Hindlimb muscle (tissue), 1 donor: ENCODE data around the gene RAB40B. TPM values are rescaled to one million over a fixed set of nuclear protein-coding genes. Genes with fewer than 3 reads are reported as not detected.
A peak's percentile ranks its signal among the peaks of the same experiment; 100 is the strongest.

Source experiments
- DNase-seq: peaks from one replicate; pipeline ENCODE4 v3.0.0-alpha.2; 2013
- polyA plus RNA-seq: library from polyadenylated mRNA; unstranded; fragments of 120-200 nt; gene quantifications from one replicate; pipeline ENCODE4 v1.2.1, GENCODE V29; 2013; ENCODE audit not compliant: insufficient read length

RAB40B gene
- polyA plus RNA-seq, 1 donor: 87.4 TPM

DNA sequence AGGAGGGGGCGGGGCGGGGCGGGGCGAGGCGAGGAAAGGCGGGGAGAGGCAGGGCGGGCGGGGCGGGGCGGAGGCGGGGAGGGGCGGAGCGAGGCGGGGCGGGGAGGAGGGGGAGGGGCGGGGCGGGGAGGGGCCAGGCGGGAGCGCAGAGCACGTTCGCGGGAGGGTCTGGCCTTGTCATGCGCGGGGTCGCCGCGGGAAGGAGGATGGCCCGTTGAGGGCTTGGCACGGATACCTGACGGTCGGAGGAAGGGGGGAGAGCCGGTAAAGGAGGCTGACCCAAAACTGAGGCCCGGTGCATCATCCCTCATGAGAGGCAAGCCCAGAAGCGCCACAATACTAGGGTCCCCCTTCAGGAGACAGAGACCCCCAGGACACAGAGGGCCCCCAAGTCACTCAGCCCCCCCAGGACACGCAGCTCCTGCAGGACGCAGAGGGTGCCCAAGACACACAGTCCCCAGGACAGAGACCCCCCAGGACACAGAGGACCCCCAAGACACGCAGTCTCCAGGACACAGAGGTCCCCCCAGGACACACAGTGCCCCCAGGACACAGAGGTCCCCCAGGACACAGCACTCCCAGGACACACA lies 49.7 kb downstream of the RAB40B start:
- peak; percentile 54 for DNase-seq

DNA sequence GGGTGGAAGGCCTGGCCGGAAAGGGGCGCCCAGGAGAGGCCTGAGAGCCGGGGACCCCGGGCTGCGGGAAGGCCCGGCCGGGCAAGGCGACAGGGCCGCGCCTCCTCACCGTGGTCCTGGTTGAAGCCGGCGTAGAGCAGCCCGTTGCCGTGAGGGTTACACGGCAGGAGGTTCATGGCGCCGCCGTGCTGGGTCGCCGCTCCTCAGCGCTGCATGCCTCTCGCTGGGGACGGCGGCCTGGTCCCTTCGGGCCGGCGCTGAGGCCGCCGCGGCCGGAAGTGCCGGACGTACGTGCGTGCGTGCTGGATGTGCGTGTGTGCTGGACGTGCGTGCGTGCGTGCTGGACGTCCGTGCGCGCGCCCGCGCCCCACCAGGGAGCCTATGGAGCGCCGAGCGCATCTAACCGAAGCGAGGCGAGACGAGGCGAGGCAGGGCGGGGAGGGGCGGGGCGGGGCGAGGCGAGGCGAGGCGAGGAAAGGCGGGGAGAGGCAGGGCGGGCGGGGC lies 50.3 kb downstream of the RAB40B start, which contains the start of gene WDR45B:
Gene WDR45B (minus strand): TSS at position 280 of the 504 bp plus-strand sequence. CDS start 104 bp downstream, at position 176.
- DNase-seq: peak; percentile 97

DNA sequence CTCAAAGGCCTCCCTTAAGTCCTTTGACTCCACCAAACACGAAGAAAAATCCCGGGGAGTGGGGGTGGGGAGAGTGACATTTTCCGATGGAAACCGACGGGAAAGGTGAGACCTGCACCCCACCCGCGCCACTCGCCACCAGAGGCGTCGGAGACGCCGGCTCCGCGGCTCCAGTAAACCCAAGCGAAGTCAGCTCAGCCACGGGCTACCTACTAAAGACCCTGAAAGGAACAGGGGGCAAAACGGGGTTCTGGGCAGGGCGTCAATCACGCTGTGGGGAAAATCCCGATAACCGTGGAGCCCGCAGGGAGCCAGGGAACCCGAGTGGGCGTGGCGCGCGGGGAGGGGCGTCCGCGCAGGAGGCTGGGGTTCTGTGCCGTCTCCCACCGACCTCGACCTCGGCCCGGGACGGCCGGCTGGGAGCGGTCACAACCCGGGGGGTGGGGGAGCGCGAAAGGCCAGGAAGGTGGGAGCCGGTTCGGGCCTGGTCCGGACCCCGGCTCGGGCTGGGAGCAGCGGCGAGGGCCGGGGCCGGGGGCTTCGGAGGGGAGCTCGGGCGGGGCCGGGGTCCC lies 50.8 kb downstream of the RAB40B start:
- peak; percentile 56 for DNase-seq

DNA sequence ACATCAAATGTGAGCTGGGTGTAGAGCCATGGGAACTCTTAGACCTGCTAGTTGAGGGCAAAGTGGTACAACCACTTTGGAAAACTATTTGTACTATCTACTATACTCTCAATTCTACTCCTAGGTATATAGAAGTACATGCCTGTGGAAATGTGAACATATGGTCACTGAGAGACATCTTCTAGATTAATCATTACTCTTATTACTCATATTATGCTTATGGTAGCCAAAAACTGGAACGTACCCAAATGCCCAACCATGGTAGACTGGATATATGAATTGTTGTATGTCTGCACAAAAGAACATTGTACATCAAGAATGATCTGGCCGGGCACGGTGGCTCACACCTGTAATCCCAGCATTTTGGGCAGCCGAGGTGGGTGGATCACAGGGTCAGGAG lies 53.0 kb downstream of the RAB40B start:
- no peak for DNase-seq

DNA sequence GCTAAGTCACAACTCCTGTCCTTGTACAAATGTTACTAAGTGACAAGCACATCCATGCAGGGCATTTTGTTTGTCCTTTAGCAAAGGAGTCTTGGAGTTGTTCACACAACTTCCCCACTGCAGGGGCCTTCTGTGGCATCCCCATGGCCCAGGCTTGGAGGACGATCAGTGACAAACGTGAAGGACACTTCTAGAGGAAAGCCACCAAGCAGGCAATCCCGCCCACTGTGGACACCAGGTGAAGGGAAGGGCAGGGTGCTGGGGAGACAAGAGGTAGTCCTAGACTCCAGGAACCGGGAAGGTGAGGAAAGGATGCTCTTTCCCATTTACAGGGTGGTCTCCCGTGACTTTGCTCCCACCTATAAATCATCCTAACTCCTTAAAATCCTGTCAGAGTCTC lies 54.4 kb downstream of the RAB40B start:
- no peak for DNase-seq

DNA sequence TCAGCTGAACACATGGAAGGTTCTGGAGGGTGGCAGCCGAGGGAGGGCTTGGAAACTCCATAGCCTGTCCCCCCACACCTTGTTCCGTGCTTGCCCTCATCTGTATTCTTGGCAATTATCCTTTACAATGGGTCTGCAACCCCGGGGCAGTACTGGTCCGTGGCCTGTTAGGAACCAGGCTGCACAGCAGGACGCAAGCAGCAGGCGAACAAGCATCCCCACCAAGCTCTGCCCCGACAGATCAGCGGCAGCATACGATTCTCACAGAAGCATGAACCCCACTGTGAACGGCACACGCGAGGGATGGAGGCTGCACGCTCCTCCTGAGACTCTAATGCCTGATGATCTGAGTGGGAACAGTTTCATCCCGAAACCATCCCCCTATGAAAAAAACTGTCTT lies 56.5 kb downstream of the RAB40B start:
- DNase-seq: no peak

DNA sequence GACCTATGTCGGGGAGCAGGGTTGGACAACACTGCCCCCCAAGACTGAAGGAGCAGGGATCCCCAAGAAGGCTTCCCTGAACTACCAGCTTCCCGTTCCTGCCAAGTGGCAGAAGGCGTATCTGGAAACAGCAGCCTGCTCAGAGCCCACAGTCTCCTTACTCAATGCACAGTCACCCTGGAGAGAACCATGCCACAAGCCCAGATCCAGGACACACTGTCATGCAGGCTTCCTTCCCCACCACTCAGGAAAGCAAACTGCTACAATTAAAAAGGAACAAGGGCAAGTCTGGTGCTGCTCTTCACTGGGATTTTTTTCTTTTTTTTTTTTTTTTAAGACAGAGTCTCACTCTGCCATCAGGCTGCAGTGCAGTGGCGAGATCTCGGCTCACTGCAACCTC lies 58.5 kb downstream of the RAB40B start:
- DNase-seq: no peak

DNA sequence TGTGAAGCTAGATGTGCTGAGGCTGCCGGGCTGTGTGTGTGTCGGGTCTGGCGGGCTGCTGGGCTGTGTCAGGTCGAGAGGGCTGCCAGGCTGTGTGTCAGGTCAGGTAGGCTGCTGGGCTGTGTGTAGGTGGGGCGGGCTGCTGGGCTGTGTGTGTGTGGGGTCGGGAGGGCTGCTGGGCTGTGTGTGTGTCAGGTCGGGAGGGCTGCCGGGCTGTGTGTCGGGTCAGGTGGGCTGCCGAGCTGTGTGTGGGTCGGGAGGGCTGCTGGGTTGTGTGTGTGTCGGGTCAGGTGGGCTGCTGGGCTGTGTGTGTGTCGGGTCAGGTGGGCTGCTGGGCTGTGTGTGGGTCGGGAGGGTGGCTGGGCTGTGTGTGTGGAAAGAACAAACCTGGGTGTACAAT lies 58.9 kb downstream of the RAB40B start:
- DNase-seq: no peak

DNA sequence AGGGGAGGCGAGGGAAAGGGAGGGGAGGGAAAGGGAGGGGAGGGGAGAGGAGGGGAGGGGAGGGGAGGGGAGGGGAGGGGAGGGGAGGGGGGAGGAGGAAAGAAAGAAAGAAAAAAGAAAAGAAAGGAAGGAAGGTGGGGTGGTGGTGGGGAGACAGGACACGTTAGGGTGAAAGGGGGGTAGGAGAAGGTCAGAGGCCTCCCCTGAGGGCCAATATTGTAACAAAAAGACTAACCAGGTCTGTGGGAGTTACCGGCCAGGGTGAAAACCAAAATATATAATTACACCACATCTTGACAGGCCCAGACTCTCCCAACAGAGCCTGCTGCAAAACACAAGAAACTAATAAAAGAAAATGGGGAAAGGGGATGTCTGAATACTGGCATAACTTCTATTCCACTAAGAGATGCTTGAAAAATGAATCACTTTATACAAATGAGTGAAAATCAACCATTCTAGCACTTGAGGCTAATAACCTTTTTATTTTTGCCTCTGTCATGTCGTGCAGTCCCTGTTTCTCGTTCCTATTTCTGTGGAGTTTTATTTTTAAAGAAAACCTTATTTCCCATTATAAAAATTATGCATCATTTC lies 60.2 kb downstream of the RAB40B start:
- no peak for DNase-seq

DNA sequence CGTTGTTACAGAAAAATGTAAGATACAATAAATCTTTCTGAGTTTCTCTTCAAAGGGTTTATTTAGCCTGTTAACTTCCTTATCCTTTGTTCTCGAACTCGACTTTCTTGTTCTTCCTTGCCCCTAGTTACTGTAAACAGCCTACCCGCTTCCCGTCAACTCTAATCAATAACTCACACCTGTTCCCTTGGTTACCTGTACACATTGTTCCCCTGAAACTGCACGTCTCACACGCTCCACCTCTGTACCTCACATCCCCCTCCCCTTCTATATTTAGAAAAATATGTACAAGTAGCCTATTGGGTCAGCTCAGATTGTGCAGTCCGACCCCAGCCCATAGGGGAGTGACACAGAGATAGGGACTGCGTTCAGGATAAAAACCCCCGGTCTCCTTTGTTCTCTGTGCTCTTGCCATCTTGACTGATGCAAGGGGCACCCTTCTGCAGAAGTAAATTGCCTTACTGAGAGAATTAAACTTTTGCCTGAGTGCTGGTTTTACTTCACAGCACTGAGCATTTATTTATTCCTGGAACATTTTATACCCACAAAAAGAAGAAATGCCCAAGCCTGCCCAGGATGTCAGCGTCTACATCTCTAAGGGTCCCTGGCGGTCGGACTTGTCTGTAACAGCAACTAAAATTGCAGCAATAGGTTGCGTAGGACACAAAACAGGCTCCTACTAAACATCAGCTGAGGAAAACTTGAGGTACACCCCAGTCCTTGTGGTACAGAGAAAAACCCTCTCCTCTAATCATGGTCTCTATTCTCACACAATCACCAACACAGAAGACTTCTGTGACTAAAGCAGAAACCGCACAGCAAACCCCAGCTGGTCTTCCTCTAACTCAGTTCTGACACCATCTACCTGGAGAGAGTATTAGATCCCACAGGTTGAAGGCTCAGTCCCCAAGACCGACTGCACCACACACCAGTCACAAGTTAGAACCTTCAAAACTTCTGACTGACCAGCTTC lies 61.6 kb downstream of the RAB40B start:
- DNase-seq: no peak

DNA sequence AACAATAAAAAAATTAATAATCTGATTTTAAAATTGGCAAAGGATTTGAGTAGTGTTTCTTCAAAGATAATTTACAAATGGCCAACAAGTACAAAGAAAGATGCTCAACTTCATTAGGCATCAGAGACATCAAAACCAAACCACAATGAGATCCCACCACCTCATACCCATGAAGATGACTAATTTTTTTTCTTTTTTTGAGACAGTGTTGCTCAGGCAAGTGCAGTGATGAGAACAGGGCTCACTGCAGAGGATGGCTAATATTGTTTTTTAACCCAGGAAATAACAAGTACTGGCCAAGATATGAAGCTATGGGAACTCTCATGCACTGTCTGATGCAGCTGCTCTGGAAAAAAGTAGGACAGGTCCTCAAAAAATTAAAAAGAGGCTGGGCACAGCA lies 65.2 kb downstream of the RAB40B start:
- no peak for DNase-seq

DNA sequence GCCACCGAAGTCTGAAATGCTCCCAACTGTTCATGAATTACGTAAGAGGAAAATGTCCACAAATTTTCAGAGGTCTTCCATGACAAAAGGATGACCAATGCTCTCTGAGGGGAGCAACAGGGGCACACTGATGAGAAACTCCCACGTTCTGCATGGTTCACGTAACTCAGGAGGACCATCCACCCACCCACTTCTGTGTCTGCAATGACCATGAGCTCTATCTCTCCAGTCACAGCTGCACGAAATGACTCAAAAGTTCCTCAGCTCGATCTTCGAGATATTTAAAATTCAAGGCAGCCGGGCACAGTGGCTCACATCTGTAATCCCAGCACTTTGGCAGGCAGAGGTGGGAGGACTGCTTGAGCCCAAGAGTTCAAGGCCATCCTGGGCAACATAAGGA lies 66.0 kb downstream of the RAB40B start:
- no peak for DNase-seq

DNA sequence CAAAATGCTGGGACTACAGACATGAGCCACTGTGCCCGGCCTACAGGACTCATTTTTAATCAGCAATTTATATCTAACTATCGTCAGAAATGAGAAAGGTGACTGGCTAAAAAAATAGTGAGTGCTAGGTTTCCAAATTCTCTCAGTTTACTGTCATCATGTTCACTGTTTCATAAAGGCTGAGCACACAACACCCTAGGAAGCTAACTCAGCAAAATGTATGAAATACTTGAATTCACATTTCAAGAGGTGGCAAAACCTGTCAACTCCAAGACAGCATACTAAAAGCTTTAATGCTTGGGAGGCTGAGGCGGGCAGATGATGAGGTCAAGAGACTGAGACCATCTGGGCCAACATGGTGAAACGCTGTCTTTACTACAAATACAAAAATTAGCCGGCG lies 67.0 kb downstream of the RAB40B start:
- no peak for DNase-seq

DNA sequence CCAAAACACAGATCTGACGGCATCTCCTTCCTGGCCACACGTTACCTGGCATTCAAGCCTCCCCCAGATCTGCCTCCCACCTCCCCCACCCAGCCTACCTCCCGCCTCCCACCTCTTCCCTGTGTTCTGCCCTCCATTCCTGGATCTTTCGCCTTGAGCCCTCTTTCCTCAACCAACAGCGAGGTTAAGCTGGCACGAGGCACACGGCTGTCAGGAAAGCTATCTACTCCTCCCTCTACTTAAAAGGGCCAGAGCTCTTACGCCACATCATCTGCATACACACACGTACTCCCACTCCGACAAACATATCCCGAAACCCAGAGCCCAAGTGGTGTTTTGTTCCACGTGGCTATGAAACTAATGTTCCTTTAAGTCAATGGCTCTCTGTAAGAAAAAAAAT lies 68.3 kb downstream of the RAB40B start:
- DNase-seq: no peak

DNA sequence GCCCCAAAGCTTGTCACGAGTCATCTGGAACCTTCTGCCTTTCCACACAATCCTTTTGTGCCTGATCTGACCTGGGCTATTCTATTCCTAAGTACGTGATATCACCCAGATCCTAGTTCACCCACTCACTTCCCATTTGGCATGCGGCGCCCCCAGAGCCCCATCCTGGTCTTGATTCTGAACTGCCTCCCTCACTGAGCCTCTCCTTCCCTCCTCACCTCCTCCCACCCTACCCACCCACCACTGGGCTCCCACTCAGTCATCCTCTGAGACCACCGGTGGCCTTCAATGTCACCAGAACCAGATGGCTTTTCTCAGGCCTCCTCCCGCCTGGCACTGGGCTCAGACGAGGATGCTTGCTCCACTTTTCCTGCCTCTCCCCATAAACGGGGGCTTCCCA lies 68.8 kb downstream of the RAB40B start:
- DNase-seq: no peak

DNA sequence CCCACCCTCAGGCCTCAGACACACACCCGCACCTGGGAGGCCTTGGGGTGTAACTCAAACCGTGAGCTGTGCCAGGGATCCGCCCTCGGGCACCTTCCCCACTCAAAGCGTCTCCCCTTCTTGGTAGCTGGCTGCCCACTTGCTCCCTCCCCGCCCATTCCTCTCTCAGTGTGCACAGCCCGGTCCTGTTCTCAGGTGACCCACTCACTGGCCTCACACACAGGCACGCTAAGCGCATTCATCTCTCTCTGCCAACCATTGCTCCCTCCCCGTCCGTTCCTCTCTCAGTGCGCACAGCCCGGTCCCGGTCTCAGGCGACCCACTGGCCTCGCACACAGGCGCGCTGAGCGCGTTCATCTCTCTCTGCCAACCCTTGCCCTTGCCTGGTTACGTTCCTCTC lies 71.1 kb downstream of the RAB40B start:
- no peak for DNase-seq

DNA sequence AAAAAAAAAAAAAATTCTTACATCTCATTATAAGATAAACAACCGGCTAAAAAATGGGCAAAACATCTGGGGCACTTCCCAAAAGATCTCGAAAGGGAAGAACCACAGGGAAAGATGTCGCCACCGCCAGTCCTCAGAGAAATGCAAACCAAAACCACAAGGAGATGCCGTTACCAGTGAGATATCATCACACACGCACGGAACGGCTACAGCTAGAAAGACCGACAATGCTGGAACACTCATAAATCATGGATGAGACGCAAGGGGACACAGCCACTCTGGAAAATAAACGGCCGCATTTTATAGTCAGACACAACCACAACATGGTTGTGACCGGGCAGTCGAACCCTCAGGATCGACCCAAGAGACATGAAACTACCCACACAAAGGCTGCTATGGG lies 74.8 kb downstream of the RAB40B start:
- DNase-seq: no peak

DNA sequence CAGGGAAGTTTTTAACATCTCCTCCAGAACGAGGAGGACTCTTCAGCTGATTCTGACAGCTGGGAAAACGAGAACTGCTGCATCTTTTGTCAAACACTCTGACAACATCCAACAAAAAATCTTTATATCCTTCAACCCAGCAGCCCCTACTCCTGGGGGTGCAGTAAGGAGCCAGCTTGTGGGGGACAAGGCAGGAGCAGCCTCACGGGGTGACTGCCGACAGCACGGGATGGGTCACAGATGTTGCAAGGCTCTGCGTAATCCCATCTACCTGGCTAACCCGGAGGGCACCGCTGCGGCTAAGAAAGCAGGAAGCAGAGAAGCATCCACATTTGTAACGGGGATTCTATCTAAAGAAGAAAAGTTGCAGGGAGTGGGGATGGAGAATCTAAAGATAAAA lies 78.9 kb downstream of the RAB40B start:
- DNase-seq: no peak

DNA sequence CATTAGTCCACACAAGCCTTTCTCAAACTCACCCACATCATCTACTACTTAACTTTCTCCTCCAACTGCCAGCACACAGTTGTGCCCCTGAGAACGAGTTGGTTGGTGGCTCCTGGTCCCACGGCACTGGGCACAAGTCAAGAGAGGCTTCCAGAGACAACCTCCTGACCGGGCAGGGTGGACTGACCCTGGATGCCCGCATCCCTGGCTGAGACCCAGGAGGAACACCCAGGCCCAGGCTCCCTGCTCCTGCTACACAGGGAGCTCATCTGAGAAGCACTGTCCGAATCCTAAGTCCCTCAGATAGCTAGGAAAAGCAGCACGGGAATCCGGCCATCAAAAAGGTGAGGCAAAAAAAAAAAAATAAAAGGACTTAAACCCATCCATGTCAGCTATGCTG lies 79.3 kb downstream of the RAB40B start:
- DNase-seq: no peak

DNA sequence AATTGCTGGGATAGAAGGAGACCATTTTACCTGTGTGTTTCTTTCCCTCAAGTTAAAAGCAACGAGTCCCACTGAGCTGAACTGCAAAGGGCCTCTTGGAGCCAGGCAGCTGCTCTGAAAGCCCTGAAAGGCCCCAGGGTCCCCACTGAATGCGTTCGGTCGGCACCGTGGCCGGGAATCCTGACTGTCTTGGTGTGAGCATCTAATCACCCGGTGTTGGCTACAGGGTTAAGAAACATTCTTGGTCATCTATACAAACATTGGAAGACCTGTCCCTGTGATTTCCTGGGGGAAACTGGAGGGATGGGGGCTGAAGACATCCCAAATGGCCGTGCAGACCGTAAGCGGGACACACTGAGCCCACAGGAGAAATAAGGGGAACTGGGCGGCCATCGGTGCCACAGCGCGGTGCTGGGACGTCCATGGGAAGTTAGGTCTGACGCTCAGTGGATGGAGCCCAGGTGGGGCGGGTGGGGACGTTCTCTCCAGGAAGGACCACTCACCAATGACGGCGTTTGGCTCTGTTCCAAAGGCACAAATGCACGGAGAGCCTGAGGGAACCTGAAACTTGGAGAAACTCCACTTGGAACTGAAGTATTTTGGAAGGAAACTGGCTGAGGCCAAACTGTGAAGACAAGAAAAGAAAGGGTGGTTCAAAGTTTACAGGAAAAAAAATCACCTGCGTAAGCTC lies 82.3 kb downstream of the RAB40B start:
- DNase-seq: no peak

DNA sequence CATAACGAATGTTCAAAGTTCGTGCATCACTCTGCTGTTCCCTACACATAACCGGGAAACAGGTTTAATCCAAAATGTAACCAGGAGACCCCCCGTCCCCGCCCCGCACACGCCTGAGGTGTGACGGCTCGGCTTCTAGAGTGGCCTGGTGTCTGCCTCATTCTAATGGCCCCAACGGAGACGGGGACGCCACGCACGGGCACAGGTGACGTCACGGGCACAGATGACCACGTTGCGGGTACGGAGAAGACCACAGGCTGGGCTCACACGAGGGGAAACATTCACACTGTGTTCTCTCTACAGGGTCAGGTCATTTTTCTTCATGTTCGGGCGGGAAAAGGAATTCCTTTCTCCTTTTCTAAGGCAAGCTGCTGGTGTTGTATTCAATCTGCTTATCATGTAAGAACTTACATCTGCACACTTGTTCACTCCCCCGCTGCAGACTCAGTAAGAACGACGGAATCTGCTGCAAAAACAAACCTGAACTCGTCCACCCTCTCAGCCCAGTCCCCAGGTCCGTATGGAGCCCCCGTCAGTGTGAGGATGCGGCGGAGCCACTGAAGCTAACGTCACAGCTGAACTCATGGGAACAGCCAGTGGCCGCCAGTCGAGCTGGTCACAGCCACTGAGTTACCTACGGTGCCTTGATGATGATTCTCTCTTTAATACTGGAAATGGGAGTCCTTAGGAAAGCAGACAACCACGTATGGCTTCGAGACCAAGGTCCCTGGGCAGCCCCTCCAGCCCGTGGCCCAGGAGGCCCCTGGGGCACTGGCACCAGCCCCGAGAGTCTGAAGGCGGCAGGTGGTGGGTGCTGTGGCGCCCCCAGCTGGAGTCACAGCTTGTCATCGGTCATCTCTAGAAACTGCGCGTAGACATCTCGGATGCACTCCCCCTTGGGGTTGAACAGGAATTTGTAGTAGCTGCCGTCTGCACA lies 83.1 kb downstream of the RAB40B start:
- DNase-seq: no peak
